Sigmoid colon (tissue), 7 donors: Measurements from ENCODE around the gene PIGZ. TPM values are rescaled to one million over a fixed set of nuclear protein-coding genes. Genes with fewer than 3 reads are reported as not detected.
A peak's percentile ranks its signal among the peaks of the same experiment; 100 is the strongest.

Experiments used
- DNase-seq: peaks from one replicate; pipeline ENCODE4 v3.0.0-alpha.2; 2019
- H3K27ac ChIP-seq, 4 donors: fragments of 200-600 bp; sonication (generic); one replicate each; pipeline ENCODE4 v1.5.1; 2016 to 2019; ENCODE audit warnings: mild to moderate bottlenecking in 1 of 4
- H3K27me3 ChIP-seq, 3 donors: fragments of 200-600 bp; sonication (generic); one replicate each; pipeline ENCODE4 v1.5.1; 2019; ENCODE audit warnings: mild to moderate bottlenecking in 1 of 3
- H3K36me3 ChIP-seq, 4 donors: fragments of 200-600 bp; sonication (generic); one replicate each; pipeline ENCODE4 v1.5.1; 2016 to 2019
- H3K4me1 ChIP-seq, 4 donors: fragments of 200-600 bp; sonication (generic); one replicate each; pipeline ENCODE4 v1.5.1; 2017 to 2019
- H3K4me3 ChIP-seq, 4 donors: fragments of 200-600 bp; sonication (generic); one replicate each; pipeline ENCODE4 v1.5.1; 2017 to 2019; ENCODE audit warnings: mild to moderate bottlenecking in 2 of 4, moderate library complexity in 1 of 4
- H3K9me3 ChIP-seq, 4 donors: fragments of 200-600 bp in 3 of 4; sonication (generic) in 3 of 4; one replicate each; pipeline versions ENCODE4 v1.5.1 to v1.6.1; 2013 to 2019
- CTCF ChIP-seq, 4 experiments: fragments of 450-650 bp in 3 of 4; fragments of 200-600 bp in 1 of 4; IDR thresholded peaks; one replicate each; pipeline ENCODE4 v1.5.1; 2016 to 2019; ENCODE audit warnings: antibody characterized with exemption in 4 of 4, mild to moderate bottlenecking in 3 of 4, moderate library complexity in 2 of 4
- EP300 ChIP-seq, 4 donors: sonication (generic); formaldehyde crosslinking; IDR thresholded peaks; one replicate each; pipeline ENCODE4 v1.6.1; 2017; ENCODE audit warnings: antibody characterized with exemption in 4 of 4
- POLR2A ChIP-seq, 2 donors: fragments of 450-650 bp; IDR thresholded peaks; one replicate each; pipeline ENCODE4 v1.6.1; 2016; ENCODE audit warnings: antibody characterized with exemption in 2 of 2, mild to moderate bottlenecking in 2 of 2, moderate library complexity in 2 of 2
- POLR2AphosphoS5 ChIP-seq, 4 donors: sonication (generic); formaldehyde crosslinking; IDR thresholded peaks; one replicate each; pipeline ENCODE4 v1.6.1; 2017; ENCODE audit warnings: antibody characterized with exemption in 4 of 4
- WGBS, 2 donors: extraction: QIAGEN DNeasy Blood & Tissue Kit; methylation state at CpG; one replicate each; pipeline ENCODE4 v1.1.7; 2013; 5-methylcytosine and 5-hydroxymethylcytosine counted together
- intact Hi-C: fragments of 100-400 bp; cut with DNase I; formaldehyde crosslinking; loops from one replicate; pipeline ENCODE4 v1.15.1; 2023
- polyA plus RNA-seq, 3 donors: library from polyadenylated mRNA; stranded (reverse); fragments of 200-250 nt; gene quantifications; one replicate each; pipeline ENCODE4 v1.2.3, GENCODE V29; 2013
- total RNA-seq, 4 donors: library from RNA; depleted of rRNA; stranded (reverse); fragments of >200 nt; gene quantifications; one replicate each; pipeline ENCODE4 v1.1.0, GENCODE V29; 2016
- donor health status: healthy with polysubstance abuse.
- donor health status: Bipolar disorder and iron deficiency.
- donor health status: healthy.

The PIGZ gene
- total and polyA plus RNA-seq, 7 donors = 8.6 to 60.8 (median 23.4) TPM

DNA sequence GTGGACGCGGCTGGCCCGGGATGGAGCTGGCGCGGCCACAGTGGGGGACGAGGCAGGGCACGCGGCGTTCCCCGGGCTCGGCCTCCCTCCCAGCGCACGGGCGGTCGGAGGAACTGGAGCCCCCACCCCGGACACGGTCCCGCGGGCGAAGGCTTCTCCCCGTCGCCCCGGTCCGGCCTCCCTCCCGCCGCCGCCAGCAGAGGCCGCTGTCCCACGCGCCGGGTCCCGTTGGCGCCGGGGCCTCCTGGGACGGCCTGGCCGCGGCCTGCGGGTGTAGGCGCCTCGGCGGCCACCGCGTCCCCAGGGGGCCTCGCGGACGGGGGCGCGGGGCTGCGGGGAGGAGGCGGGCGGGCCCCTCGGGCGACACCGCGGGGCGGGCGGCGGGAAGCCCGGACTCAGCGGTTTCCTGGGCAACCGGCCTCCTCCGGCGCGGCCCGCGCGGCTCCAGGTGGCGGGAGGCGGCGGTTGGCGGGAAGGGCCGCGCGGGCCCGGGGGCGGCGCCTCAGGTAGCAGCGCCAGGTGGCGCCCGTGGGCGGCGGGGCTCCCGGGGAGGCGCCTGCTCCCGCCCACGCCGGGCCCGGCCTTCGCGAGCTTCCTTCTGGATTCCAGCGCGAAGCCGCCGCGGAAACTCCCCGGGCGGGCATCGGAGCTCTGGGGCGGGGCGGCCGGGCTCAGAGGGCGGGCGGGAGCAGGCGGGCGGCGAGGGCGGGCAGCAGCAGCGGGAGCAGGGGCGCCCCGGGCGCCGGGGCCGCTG, 34.2 kb upstream of the PIGZ start:
- Histone ChIP-seq H3K4me1 (peaks cover 0 to 18% (median 13%) of the 10 kb centered on the region in 4 donors), H3K27ac (peak overlapping the region; percentile 82 to 90 (median 86)), H3K9me3 (no peaks in the 10 kb centered on the region), H3K36me3 (no peaks in the 10 kb centered on the region), H3K4me3 (peak overlapping the region; percentile 46 to 80 (median 72)), H3K27me3 (no peaks in the 10 kb centered on the region)
- TF ChIP-seq POLR2A (IDR thresholded peaks at IDR 0.05) = no peak
- TF ChIP-seq POLR2AphosphoS5 (IDR thresholded peaks at IDR 0.05) = peak in 1 of 4 donors; percentile 9
- TF ChIP-seq CTCF (IDR thresholded peaks at IDR 0.05) = peak in 3 of 4 experiments; percentile 19 to 79 (median 41)
- intact Hi-C loops = loop anchor here (2.0 kb wide), 3 partner anchors 26 to 184 kb away; partner anchors contain the start of genes MELTF and NCBP2
- peak; percentile 85 for DNase-seq
- WGBS, 2 donors = 1% methylated on average over 113 of the region's 113 CpGs

- intact Hi-C loops = loop anchor here (2.0 kb wide), 3 partner anchors 27 to 185 kb away; partner anchors contain the start of genes MELTF and NCBP2
- 46 to 66% methylated on average over 55 of the region's 55 CpGs for WGBS, 2 donors
- Histone ChIP-seq H3K27ac (peak overlapping the region; percentile 82 to 90 (median 86)), H3K36me3 (no peaks in the 10 kb centered on the region), H3K4me3 (peak overlapping the region; percentile 46 to 80 (median 72)), H3K27me3 (no peaks in the 10 kb centered on the region), H3K4me1 (peaks cover 0 to 18% (median 13%) of the 10 kb centered on the region in 4 donors), H3K9me3 (no peaks in the 10 kb centered on the region)
- no peak for DNase-seq
- TF ChIP-seq POLR2AphosphoS5 (IDR thresholded peaks at IDR 0.05) = no peak
These were observed 33.5 kb upstream of the PIGZ start for GRCh38 chr3:197001972-197002700.

GRCh38 chr3:197001106-197001971, 32.7 kb upstream of the PIGZ start:
- Histone ChIP-seq H3K27me3 (no peaks in the 10 kb centered on the region), H3K9me3 (no peaks in the 10 kb centered on the region), H3K4me1 (peaks cover 0 to 18% (median 13%) of the 10 kb centered on the region in 4 donors), H3K36me3 (no peaks in the 10 kb centered on the region), H3K27ac (peak overlapping the region; percentile 82 to 90 (median 86)), H3K4me3 (peak overlapping the region in 2 of 4 donors; percentile 69 to 74)
- peak; percentile 37 for DNase-seq
- TF ChIP-seq POLR2A (IDR thresholded peaks at IDR 0.05) (no peak), CTCF (IDR thresholded peaks at IDR 0.05) (no peak), POLR2AphosphoS5 (IDR thresholded peaks at IDR 0.05) (no peak), EP300 (IDR thresholded peaks at IDR 0.05) (no peak)
- intact Hi-C loops = no loop called here
- 95 to 97% methylated on average over 20 of the region's 20 CpGs for WGBS, 2 donors

GRCh38 chr3:197000211-197000610, 31.6 kb upstream of the PIGZ start:
- no peak for TF ChIP-seq POLR2A (IDR thresholded peaks at IDR 0.05)
- Histone ChIP-seq H3K27me3 (no peaks in the 10 kb centered on the region), H3K9me3 (no peaks in the 10 kb centered on the region), H3K36me3 (no peaks in the 10 kb centered on the region), H3K4me3 (no peak overlapping the region), H3K4me1 (peaks cover 0 to 18% (median 13%) of the 10 kb centered on the region in 4 donors), H3K27ac (no peak overlapping the region)
- intact Hi-C loops = no loop called here
- peak; percentile 42 for DNase-seq
- 90 to 92% methylated on average over 5 of the region's 5 CpGs for WGBS, 2 donors

DNA sequence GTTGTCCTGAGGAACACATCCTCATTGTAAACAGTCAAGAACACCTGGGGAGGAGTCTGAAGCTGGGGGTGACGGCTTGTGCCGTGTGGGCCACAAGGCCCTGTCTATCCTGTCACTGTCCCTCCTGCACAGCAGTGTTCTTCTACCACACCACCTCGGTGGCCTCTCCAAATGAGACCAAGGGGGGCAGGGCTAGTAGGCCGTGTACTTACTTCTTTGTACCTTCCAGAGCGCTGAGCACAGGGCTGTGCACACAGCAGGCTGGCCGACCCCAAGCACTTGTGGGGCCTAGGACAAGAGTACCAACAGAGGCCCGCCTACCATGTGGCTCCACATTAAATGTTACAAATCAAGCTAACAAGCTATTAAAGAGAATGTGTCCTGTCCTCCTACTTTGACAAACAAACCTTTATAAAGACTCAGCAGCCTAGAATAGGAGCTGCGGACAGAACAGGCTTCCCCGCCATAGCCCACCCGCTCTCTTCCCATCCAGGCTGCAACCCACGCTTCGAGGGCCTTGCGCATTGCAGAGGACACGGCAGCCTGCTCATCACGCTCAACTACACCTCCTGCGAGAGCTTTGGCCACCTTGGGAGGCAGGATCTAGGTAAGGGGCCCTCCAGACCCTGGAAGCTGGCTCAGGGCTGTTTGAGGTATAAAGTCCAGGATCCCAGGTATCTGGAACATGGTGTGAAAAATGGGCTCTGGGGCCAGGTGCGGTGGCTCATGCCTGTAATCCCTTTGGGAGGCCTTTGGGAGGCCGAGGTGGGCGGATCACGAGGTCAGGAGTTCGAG, 30.5 kb upstream of the PIGZ start:
- Histone ChIP-seq H3K9me3 (no peaks in the 10 kb centered on the region), H3K4me3 (no peak overlapping the region), H3K36me3 (no peaks in the 10 kb centered on the region), H3K4me1 (peaks cover 0 to 18% (median 13%) of the 10 kb centered on the region in 4 donors), H3K27me3 (no peaks in the 10 kb centered on the region), H3K27ac (no peak overlapping the region)
- peak; percentile 40 for DNase-seq
- WGBS, 2 donors = 87 to 91% methylated on average over 21 of the region's 21 CpGs
- TF ChIP-seq POLR2A (IDR thresholded peaks at IDR 0.05) (no peak), CTCF (IDR thresholded peaks at IDR 0.05) (no peak), POLR2AphosphoS5 (IDR thresholded peaks at IDR 0.05) (no peak), EP300 (IDR thresholded peaks at IDR 0.05) (no peak)
- intact Hi-C loops = no loop called here
